HG02981 (cell line): Measurements from ENCODE around the gene SPON1.

ENCODE experiments used
- ATAC-seq: cut with Tn5 transposase; IDR thresholded peaks from one replicate; pipeline ENCODE4 v1.9.1; 2021; ENCODE audit warnings: mild to moderate bottlenecking, moderate library complexity; ENCODE audit not compliant: unreplicated experiment

The SPON1 gene

DNA sequence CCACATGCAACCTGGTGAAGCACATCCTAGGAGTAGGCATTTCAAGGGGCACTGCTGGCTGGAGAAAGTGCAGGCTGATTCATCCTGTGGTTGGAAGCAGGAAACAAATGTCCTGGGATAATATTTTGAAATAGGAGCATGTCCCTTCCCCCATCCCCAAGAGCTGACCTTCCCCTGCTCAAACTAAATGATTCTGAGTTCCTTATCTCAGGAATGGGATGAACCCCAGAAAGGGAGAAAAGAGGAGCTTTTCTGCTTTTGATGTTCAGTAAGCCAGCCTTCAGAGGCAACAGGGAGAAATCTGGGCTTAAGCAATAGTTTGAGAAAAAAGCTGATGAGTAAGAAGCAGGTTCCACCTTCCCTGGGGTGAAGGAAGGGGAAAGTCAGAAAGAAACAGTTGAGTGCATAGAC lies 19.5 kb upstream of the SPON1 start:
- ATAC-seq, result no peak

DNA sequence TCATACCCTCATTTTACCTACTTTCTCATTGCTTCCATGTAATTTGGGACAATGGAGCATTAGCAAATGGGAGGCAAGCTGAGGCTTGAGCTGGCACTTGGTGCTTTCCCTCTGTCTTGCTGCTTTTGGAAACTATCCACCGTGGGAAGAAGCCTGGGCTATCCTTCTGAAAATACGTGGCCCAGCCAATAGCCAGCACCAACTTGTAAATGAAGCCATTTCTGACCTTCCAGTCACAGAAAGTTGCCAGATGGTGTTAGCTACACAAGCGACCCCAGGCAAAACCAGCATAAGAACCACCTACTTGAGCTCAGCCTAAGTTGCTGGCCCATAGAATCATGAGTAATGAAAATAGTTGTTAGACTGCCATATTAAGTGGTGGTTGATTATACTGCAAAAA lies 18.5 kb upstream of the SPON1 start:
- ATAC-seq, result no peak

DNA sequence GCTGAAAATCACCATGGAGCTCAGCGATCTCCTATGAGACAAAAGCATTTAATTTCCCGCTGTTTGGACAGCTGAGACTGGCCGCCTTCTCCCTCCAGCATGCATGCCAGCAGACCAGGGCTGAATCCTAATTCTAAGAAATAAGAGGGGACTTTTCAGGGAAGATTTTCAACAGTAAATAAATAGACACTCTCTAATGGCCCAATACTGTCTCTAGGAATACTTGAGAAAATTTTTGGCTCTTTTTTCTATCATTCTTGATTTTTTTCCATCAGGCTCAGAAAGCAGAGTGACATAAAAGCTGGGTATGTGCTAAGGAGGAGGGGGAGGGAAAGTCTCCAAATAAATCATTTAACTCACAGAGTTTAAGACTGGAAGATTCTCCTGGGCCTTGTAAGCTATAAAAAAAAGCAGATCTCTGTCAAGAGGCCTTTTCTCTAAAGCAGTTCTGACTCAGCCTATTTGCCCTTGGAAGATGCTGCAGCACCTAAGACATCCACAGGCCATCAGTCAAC lies 17.6 kb upstream of the SPON1 start:
- no peak for ATAC-seq

DNA sequence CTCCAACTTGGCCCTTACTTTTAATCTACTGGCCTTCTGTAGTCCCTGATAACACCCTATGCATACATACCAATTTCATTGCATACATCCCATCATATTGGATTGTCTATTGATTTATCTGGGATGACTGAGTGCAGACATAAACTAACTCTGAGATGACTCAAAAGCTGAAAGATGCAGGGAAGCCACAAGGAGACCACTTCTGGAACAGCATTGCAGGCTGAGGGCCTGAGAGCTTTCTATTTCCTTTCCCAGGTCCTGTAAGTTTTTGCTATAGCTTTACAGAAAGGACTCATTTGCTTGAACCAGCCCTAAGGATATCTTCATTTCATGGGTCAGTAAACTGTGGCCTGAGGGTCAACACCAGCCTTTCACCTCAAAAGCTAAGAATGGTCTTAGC lies 15.1 kb upstream of the SPON1 start:
- no peak for ATAC-seq

DNA sequence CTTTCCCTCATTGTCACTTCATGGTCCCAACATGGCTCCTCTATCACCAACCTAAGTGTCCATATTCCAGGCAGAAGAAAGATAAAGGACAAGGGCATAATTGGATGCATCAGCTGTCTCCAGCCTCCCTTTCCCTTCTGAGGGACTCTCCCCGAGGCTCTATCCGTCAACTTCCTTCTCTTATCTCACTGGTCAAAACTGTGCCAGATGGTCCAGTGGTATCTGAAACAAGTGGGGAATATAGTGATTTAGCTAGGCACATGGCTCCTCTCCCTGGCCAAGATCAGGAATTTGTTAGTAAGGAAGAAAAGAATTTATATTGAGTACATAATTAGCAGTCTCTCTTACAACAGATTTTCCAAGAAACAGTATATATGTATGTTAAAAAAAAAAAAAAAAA lies 12.6 kb upstream of the SPON1 start:
- ATAC-seq, result no peak

GRCh38 chr11:13952221-13952620 lies 10.3 kb upstream of the SPON1 start:
- no peak for ATAC-seq

- no peak for ATAC-seq
These were observed 9.9 kb upstream of the SPON1 start for GRCh38 chr11:13952668-13953067.

DNA sequence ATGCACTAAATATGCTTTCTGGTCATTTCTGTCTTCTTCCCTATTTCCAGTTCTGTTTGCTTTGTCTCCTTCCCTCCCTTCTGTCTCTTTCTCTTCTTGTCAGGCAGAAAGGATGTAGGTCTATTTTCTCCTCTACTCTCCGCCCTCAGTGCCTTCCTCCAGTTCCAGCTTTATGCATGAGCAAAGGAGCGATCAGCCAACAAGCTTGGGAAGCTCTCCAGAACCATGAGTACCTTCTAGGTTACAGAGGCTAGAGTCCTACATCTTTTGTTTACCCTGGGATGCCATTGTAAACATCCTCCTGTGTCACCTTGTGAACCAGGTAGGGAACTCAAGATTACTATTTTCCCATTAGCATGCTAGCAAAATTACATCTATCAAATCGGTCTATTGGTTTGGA lies 7.9 kb upstream of the SPON1 start:
- no peak for ATAC-seq

GRCh38 chr11:13955971-13956421 lies 6.5 kb upstream of the SPON1 start:
- ATAC-seq, result no peak

DNA sequence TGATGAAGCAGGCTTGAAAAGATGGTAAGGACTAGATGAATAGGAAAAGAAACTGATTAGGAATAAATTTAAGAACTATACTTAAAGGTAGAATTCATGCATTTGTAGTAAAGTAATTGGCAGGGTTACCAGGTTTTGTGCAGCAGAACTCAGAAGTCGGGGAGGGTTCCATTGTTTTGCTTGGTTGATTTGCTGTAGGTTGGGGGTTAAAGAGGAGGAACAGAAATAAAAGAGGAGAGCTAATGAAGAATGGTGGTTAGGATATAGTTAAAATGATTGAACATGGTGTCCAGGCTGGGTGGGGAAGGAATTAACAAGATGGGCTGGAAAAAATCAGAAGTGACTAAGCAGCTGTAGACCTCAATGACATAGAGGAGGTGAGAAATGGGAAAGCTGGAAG lies 5.5 kb upstream of the SPON1 start:
- ATAC-seq, result no peak

DNA sequence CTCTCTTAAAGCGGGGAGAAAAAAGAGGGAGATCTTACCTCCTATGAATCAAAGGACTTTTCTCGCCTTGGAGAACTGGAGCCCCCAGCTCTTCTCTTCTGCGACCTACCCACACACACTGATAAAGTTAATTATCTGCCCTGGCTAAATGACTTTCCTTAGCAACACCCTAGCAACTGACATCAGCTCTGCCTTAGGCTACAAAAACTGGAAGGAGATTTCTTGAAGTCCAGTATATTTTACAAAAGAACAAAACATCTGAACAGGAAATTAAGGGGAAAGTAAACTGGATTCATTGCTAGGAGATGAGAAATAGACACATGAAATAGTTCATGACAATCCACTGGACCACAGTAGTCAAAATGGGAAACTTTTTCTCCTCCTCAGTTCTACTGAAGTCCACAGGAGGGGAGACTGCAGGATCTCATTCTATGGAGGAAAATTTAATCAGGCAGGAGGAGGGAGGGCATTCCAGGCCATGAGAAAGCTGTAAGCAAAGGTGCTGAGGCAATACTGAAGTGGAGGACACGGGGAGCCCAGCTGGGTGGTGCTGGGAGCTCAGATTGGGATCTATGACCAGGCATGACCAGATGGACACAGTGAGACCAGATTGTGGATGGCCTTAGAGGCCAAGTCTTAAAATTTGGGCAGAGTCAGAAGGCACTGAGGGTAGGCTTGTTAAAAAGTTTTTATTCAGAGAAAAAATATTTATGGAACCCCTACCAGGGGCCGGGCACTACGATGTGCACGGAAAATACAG lies 3.7 kb upstream of the SPON1 start:
- no peak for ATAC-seq

- ATAC-seq, result no peak
These were observed 343 bp upstream of the SPON1 start for GRCh38 chr11:13962198-13962561.

DNA sequence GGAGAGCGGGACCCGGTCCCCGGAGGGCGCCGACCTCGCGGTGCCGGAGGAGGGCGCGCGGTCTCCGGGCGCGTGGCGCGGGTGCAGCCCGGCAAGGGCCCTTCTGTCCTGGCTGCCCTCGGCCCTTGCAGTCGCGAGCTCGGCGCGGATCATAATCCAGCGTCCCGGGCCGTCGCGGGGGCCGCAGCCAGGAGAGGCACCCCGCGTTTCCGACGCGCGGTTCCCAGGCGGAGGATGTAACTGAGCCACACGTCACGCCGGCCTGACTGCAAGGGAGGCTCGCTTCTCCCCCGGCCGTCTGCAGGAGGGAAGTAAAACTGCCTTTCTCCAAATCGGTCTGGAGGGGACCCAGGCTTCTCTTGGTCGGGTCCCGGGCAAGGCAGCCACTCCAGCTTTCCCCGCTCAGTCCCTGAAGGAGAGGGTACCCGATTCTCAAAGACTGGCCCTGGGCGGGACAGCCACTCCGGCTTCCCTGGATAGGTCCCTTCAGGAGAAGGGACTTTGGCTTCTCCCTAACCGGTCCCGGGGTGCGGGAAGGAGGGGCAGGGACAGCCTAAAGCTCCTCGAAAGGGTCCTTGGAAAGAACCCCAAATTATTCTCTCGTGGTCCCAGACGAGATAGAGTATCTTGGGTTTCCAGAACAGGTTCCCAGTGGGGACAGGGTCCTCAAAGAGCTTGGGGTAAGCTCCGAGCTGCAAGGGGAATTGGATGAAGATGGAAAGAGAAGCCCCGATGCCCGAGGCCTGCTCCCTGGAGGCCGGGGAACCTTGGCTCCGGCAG lies 836 bp downstream of the SPON1 start:
- ATAC-seq, result no peak

DNA sequence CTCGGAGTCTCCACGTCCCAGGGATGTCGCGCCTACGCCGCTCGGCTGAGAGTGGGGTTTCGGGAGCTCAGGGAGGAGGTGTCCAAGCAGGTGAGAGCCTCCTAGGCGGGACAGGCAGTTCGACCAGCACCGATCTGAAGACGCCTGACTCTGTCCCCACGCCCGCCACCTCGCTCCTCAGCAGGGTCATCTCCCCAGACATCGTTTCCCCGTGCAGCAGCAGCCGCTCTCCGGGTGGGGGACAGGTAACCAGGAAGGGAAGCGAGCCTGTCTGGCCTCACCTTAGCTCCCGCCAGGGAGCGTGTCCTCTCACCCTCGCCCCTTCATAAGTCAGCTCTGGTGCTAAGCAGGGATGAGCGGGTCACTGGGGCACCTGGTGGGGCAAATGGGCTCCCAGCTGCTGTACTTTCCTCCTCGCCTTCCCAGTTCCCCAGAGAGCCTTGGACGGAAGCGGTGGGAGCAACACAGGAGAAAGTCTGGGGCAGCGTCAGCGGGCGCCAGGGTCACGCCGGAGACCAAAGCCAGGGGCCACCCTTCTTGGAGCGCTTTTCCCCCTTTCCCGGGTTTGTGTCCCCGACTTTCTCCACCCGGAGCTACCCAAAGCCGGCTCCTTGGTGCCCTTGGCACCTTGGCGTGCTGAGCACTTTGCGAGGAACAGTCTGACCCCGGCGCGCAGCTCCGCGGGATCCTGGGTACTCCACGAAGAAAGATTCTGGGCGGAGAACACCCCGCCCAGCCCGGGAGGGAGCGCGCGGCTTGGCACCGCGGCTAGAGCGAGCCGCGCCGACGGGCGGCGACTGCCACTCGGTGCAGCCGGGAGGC lies 1.6 kb downstream of the SPON1 start:
- ATAC-seq, result no peak

DNA sequence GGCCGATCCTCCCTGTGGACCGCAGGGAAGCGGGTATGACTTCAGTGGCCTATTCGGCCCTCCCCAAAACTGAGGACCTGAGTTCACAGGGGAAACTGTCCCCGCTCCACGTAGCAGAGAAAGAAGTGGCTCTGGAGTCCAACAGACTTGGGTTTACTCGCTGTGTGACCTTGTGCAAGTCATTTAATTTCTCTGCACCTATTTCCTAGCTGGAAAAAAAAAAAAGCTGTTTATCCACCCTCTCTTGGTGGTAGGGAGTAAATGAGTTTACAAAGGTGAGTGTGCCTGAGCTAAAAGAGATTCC lies 2.2 kb downstream of the SPON1 start:
- ATAC-seq, result no peak

GRCh38 chr11:13965337-13965736 lies 2.8 kb downstream of the SPON1 start:
- no peak for ATAC-seq

DNA sequence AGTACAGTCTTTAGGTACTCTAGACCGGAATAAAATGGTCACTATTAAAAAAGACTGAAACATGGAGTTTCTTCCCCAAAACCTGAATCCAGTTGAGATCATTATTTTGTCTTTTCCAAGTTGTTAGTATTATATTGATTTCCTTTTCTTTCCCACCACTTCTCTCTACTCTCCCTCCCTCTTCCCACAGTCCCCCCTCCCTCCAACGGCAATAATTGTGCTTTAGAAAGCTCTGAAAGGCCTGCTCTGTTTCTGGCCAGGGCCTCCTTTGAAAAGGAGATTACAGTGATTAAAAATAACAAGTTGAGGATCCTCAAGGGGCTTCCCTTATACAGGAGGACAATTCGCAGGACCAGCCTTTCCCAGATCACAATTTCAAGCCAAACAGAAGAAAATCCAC lies 3.5 kb downstream of the SPON1 start:
- no peak for ATAC-seq

DNA sequence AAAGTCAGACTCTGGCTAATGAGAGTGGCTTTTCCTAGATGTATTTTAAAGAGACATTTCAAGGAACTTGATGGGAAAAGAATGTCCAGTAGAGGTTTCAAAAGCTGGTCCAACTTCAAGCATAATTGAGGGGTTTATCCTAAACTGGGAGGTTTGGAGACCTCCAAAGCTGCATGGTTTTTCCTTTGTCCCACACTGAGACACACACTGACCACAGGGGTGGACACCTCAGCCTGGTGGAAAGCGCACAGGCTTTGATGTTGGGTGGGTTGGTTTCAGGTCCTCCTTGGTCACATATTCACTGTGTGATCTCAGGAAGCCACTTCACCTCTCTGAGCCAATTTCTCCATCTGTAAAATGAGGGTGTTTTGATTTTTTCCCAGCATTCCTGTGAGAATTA lies 4.0 kb downstream of the SPON1 start:
- no peak for ATAC-seq

GRCh38 chr11:13970986-13971385 lies 8.5 kb downstream of the SPON1 start:
- ATAC-seq, result no peak

GRCh38 chr11:13972043-13972910 lies 9.8 kb downstream of the SPON1 start:
- no peak for ATAC-seq

DNA sequence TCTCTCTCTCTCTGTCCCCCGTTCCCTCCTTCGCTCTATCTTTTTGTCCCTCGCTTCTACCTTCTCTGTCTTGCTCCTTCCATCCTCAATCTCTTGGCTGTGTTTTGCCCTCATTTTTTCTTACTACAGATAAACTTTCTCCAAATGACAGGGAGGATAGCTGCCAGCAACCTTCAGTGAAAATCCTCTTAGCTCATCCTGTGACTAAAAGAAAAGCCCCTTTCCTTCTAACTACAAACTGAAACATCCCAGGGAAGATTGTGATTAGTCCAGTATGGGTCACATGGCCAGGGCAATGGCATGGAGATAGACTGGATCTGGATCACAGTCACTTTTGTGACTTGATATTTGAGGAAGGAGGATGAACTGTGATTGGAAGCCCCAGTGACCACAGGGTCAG lies 10.4 kb downstream of the SPON1 start:
- ATAC-seq, result no peak
